Islet of Langerhans (tissue), 1 donor: ENCODE measurements around the gene ODF4.
"Not testable (repeated sequence)": the region's sequence is repeated elsewhere in the genome, so short reads cannot be mapped to it uniquely, and the experiment has no call there.

ENCODE experiments used
- FAIRE-seq: peaks from one replicate; lab custom pipeline; 2011; peaks lifted over from hg19 to GRCh38; lab: Jason Lieb, UNC

Gene ODF4

DNA sequence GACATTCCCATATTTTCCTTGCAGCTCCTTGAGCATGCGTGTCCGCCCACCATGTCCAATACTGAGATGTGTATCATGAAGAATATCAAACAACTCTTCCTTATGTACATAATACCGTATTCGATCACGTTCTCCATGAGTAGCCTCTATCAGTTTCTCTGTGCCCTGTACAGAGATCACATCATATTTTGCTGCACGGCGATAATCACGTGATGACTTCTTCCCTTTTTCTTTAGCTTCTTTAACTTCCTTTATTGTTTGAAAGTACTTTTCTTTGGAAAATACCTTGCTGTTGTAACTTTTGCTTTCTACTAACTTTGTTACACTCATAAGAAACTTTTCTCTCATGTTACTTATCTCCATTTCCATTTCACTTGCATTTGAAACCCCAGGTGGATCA, 30.3 kb downstream of the ODF4 start:
- no peak for FAIRE-seq

DNA sequence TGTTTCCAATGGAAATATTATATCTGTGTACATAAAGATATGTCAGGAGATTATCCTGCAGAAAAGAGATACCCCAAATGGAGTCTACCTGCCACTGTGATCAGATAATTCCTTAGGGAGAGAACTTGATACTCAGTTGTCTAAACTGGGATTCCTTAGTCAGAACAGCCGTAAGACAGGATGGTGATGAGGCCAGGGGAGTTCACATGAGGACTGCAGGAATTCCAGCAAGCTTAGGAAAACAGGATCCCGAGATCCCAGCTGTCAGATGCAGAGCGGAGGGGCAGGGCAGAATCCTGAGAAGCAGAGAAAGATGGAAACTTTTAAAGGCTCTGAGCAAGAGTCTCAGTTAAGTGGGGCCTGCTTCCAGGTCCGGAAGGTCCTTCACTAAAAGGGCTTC, 32.1 kb downstream of the ODF4 start:
- no peak for FAIRE-seq

DNA sequence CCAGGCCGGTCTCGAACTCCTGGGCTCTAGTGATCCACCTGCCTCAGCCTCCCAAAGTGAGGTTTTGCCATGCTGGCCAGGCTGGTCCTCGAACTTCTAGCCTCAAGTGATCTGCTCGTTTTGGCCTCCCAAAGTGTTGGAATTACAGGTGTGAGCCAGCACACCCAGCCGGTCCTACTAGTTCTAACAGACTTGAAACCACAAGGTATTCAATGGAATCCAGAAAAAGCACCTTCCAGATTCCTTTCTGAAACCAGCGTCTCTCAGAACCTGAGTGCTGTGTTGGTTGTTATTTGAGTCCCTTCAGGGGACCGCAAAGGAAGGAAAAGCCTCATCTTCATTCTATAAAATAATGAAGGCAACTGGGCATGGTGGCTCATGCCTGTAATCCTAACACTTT, 32.8 kb downstream of the ODF4 start:
- no peak for FAIRE-seq

DNA sequence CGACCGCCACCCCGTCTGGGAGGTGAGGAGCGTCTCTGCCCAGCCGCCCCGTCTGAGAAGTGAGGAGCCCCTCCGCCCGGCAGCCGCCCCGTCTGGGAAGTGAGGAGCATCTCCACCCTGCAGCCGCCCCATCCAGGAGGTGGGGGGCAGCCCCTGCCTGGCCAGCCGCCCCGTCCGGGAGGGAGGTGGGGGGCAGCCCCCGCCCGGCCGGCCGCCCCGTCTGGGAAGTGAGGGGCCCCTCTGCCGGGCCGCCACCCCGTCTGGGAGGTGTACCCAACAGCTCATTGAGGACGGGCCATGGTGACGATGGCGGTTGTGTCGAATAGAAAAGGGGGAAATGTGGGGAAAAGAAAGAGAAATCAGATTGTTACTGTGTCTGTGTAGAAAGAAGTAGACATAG, 34.2 kb downstream of the ODF4 start:
- not testable (repeated sequence) for FAIRE-seq

DNA sequence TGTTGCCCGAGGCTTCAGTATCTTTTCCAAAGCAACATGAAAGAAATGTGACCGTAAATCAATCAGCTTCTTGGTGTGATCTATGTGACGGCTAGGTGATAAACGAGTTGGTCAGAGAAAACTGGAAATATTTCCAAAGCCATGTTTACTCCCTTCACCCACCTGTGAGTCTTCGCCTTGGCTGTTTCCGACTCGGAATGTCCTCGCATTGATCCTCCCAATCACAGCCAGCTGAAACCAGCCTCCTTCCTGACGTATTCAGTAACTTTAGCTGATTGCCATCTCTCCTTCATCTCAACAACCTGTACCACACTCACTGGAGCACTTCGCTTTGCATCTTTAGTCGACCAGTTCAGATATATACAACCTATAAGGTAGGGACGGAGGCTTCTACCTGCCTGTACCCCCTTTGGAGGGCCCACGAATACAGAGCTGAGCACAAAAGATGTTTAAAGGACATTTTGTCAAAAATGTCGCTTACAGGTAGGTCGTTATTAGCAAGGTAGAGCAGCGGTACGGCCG, 36.2 kb downstream of the ODF4 start:
- no peak for FAIRE-seq

DNA sequence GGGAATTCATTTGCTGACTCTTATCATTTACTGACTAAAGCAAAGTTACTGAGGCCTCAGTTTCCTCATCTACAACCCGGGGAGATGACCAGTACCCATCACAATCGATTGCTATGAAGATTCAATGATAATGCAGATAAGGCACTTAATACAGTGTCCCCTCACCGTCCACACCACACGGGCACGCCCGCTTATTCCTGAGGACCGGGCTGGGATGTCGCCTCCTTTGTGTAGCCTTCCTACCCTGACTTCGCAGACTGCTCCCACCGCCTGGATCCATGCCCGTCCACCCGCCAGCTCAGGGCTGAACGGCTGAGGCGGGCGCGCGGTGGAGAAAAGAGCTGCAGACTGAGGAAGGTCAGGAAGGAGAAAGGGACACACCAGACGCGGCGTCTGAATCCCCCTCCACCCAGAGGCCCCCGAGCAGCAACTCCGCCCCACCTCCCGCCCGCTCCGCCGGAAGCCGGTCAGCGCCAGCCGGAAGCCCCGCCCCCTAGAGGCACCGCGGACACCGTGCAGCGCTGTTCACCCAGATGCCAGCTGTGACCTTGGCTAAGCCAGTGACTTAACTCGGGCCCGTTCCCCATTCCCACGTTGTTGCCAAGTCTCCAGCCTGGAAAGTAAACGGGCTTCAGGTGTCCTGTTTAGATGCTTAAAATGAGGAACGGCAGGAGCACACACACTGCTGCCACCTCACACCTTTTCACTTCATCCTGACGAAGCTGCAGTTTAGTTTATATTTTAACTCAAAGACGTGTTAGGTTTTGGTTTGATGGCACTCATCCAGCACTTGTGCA, 36.8 kb downstream of the ODF4 start, which contains the start of gene KRABD2:
KRABD2 (minus strand) TSS at position 434 of the 797 bp plus-strand sequence.
- no peak for FAIRE-seq

DNA sequence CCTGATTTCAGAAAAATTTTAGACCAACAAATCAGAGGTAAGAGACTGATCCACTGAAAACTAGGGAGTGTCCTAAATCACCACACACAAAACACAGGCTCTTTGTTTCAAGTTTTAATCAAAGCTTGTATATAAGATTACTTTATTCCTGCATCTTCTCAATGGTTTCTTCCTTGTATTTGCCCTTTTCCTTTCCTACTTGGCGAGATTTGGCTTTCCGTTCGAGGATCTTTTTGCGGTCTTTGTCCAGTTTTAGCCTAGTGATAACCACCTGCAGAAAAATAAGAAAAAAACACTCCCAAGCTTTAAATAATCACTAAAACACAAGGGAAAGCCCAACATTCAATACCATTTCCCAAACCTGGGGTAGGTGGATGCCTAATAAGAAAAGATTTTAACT, 37.8 kb downstream of the ODF4 start:
- FAIRE-seq, result no peak

DNA sequence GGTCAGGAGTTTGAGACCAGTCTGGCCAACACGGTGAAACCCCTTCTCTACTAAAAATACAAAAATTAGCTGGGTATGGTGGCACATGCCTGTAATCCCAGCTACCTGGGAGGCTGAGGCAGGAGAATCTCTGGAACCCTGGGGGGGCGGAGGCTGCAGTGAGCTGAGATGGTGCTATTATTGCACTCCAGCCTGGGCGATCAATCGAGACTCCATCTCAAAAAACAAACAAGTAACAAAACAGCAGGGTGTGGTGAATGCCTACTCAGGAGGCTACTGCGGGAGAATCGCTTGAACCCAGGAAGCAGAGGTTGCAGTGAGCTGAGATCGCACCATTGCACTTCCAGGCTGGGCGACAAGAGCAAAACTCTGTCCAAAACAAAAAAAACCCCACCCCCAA, 38.5 kb downstream of the ODF4 start:
- not testable (repeated sequence) for FAIRE-seq

DNA sequence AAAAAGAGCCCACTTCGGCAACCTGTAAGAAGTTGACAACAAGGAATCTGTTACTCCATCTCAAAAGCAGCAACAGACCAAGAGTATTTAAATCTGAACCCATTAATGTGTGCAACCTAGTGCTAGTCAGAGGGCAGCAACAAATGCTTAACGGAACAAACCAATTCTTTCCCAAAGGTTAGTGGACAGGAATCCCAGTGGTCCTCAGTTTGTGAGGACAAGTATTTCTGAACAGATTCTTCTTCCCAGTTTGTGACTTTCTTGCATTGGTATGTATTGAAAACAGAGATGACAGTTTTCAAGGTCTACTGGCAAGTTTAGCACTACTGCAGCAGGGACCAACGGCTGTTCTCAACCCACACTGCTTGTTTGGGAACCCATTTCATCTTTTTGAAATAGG, 40.4 kb downstream of the ODF4 start:
- no peak for FAIRE-seq

DNA sequence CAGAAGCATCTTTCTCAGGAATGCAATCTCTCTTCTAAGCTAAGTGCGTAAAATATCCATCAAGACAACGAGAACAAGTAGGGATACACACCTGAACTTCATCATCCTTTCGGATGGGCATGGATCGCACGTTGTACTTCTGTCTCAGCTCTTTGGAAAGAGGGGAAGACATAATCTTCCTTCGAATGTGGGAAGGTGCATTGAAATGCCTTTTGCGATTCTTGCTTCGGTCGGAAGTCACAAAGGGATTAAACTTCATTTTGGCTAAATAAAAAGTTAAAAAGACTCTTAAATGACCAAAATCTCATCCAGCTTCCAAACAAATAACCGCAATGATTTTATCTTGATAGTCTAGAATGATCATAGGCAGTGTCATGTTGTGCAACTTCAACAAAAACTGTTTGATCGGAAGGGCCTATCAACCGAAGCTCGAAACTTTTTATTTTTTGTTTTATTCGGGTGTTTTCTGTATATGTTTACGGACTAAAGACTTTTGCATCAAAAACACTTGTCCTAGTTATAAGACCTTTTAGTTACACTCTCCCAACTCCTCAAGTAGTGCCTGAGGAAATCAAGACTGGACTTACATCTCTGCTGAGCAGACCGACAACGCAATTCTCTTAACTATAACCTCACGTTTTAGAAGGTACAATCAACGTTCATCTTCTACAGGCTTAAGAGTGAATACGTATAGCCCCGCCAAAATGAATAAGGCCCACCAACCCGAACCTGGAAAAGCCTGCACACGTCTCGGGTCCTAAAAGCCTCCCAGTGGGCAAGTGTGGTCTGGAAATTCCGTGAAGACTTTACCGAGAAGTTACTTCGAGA, 42.6 kb downstream of the ODF4 start:
- FAIRE-seq, result no peak

DNA sequence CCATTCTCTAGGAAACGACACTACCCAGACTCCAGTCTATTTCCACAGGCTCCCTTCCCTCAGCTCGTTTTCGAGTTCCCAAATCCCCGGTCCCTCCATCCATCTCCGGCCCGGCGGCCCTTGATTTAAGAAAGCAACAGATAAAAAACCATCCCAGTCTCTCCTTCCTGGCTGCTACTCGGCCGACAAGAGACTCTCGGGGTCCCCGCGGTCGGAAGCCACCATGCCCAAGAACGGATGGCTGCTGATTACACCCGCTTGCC, 43.2 kb downstream of the ODF4 start:
- FAIRE-seq, result no peak

DNA sequence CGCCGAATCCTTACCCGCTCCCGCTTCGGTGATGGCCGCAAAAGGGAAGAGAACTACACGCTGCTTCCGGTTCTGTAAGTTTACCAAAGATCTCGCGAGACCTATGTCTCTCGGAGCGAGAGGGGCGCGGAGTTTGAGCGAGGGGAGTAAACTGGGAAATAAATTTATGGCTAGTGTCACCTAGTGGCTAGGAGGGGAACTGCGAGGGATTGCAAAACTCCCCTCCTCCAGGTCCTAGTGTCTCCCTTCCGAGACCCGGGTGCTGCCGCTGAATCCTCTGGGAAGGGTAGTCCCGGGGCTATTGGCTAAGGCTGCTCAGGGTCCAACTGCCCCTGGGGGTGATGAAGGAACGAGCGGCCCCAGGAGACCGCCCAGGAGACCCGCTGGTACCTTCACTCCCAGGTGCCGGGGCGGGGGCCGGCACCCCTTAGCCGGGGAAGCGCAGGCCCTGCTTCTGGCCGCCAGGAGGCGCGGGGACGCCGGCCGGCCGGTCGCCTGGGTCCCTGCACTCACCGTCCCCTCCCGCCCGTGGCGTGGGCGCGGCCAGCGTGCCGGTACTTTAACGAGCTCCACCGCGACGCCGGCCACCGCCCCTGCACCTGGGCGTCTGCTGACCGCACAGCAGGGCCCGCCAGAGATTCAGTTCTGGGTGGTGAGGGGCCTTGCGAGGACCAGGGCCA, 43.6 kb downstream of the ODF4 start, which contains the start of gene RPL26:
RPL26 (minus strand) TSS at position 51 of the 680 bp plus-strand sequence. CDS start 883 bp downstream, outside the sequence.
- peak; percentile 92 for FAIRE-seq

DNA sequence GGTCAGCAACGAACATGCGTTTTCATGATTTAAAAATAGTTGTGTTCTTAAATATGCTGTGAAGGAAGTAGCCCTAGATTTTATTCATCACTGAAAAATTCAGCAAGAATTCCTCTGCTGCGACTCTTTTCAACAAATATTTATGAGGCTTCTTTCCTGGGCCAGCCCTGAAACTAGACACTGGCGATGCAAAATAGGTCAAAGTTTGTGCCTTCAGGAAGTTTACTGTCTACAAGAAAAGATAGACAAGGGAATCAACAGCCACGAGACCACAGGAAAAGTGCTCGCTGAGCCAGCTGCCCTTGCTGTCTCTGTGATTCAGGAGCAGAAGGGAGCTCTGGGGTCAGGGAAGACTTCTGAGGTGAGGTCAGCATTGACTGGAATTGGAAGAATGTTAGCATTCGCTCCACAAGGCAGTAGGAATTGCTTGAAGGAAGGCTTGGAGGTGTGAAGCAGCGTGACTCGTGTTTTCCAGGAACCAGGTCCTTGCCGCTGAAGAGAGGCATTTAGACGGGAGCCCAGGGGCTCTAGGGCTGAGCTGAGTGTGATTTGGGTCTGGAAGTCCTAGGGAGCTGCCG, 45.2 kb downstream of the ODF4 start:
- FAIRE-seq, result no peak

DNA sequence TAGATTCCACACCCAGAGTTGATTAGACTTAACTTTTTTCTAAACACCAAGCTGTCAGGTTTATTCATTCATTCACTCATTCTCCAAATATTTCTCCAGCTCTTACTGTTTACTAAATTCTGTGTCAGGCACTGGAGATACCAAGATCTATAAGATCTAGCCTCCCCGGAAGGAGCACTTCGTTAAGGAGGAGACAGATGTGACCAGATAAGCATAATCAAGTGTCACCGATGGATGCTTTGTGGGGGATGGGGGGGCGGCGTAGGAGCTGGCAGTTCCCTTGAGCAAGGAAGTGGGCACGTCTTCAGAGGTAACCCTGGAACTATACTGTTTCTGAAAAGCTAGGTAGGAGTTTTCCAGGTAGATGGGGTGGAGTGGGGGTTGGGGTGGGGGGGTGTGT, 47.2 kb downstream of the ODF4 start:
- no peak for FAIRE-seq

DNA sequence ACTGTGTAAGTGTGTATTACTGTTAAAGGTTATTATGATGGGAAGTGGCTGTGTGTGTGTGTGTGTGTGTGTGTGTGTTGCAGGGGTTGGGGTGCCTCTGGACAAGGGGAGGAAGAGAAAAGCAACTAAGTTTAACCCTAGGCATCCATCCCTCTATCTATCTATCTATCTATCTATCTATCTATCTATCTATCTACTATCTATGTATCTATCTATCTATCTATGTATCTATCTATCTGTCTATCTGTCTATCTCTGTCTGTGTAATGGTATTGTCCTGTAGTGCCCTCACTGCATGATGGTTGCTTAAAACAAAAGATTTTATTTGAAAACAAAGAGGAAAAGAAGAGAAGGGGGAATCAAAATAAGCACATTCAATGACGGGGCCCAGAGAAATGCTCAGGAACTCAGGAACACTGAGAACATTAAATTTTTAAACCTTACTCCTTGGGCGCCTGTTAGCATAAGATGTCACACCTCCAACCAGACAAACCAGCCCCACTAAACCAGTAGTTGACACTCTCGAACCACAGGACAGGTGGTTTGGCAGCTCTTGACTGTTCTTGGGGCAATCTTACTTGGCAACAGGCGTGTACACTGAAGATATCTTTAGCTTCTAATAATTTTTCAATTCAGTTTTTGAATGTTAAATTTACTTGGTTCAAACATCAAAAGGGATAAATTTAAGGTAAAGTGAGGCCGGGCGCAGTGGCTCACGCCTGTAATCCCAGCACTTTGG, 48.4 kb downstream of the ODF4 start:
- FAIRE-seq, result no peak

DNA sequence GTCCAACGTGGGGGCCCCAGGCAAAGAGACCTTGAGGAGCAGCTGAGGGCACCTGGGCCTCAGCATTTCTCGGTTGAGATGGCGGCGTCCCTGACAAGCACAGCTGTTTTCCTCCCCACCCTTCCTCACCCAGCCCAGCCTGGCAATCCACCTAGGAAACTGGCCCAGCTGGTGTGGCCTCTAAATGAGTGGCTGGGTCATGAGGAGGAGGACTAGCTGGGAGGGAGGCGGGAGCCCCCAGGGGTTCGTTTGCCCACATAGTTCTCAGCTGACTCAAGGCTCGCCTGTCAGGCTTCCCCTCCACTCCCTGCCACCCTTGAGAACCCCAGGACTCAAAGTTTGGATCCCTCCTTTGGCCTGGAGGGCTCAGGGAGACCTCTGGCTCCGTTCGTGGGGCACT, 52.1 kb downstream of the ODF4 start:
- FAIRE-seq, result no peak

DNA sequence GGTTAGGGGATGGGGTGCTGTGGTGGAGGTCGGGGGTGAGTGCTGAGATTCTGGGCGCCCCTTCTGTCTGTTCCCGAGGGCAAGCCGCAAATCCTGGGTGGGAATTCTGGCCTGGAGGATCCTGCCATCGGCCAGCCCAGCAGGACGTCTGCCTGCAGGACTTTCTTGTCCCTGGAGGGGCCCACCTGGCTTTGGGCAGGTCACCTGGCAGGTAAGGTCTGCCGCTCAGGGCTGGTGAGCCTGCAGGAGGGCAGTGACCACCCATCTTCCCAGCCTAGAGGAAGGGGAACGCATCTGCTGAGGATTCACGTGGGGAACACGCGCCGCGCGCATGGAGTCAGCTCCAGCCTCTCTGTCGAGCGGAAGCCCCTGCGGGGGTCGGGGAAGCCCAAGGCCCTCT, 52.6 kb downstream of the ODF4 start:
- no peak for FAIRE-seq

DNA sequence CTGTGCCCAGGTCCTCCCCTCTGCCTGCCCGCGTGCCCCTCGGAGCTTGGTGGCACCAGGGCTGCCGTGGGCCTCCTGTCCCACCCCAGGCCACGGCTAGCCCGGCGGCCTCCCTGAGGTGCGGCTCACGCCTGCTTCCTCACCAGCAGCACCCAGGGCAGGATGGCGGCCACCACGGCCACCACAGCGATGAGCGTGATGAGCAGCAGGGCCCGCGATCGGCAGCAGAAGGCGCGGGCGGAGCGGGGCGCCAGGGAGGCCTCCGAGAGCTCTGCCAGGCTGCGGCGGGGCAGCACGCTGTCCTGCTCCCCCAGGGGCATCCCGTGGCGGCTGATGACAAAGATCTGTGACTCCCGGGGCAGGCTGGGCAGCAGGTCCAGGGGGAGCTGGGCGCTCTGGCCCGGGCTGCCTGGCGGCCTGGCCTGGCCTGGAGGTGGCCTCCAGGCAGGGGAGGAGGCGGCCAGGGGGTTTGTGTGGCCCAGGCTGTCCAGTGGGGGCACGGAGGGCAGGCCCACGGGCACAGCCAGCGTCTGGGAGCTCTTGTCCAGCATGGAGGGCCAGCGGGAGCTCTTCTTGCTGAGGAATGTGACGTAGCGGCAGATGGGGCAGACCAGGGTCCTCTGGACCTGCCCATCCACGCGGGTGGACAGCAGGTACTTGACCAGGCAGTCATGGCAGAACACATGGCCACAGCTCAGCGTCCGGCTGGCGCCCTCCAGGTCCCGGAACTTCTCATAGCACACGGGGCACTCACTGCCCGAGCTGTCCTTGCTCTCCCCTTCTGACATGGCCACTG, 53.2 kb downstream of the ODF4 start:
- FAIRE-seq, result no peak

DNA sequence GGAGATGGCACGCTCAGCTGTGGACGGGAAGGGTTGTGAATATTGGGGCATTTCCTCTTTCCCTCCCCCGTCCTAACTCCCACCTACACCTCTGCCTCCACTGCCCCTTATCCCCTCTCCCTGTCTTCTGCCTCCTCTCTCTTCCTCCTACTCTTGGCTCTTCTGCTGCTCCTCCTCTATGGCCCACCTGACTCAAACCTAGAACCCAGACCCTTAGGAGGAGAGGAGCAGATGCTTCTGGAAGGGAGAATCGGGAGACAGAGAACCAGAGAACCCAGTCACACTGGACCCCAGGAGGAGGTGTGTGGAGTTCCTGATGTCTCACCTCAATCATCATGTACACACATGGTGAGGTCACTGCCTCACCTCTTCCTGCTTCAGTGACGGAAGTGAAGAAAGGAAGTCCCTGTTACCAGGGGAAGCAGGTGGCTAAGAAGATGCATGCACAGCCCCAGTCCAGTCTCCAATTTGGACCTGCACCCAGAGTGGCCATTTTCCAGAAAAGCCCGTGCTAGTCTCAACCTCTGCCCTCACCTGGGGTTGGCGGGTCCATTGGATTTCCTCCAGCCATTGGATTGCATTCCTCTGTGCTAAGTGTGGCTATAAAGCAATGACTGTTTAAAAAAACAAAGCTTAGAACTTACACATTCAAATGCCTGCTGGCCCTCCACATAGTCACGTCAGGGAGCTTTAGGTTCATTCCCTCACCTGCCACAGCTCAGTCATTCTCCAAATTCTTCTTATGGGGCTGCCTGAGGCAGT, 54.0 kb downstream of the ODF4 start:
- no peak for FAIRE-seq

DNA sequence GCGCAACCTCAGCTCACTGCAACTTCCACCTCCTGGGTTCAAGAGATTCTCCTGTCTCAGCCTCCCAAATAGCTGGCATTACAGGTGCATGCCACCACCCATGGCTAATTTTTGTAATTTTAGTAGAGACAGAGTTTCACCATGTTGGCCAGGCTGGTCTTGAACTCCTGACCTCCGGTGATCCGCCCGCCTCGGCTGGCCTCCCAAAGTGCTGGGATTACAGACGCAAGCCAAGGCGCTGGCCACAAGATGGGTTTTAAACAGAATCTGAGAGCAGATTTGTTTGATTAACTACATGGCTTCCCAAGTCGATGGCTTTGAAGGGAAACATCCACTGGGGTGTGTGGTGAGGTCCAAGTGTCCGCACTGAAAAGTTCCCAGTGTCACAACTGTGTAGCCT, 54.9 kb downstream of the ODF4 start:
- FAIRE-seq, result not testable (repeated sequence)
